HS-5 (cell line): ENCODE results near the gene GAS2L1.

Experiments used
- DNase-seq: peaks from one replicate; pipeline ENCODE4 v3.0.0-alpha.2; 2012; ENCODE audit warnings: low read depth

Gene GAS2L1

DNA sequence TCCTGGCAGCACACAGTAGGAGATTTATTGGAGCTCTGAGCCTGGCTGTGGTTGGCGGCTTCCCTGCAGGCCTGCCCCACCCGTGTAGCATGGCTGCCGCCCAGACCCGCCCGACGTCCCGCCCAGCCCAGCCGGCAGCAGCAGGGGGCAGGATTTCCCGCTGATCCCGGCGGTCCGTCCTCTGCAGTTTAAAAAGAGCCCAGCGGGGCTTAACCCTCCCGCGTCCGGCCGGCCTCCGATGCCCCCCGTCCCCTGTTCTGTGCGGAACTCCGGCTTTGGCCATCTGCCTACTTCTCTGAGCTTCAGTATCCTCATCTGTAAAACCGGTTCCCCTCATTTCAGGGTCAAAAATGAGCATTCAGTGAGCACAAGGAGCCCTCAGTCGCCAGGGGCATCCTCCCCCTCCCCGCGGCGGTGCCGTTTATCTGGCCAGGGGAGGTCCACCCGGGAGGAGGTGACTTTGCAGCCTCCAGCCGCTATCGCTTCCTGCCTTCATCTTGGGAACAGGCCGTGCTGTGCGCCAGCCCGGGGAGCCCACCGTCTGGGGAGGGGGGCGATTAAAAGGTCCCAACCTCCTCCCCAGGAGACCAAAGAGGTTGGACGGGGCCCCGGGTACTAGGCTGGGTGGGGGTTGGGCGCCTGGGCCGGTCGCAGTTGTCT is at the start of gene GAS2L1:
TSS of gene GAS2L1 (plus strand) at position 476 of the 660 bp plus-strand sequence. CDS start 1,456 bp downstream, outside the sequence.
- DNase-seq = peak; percentile 31

DNA sequence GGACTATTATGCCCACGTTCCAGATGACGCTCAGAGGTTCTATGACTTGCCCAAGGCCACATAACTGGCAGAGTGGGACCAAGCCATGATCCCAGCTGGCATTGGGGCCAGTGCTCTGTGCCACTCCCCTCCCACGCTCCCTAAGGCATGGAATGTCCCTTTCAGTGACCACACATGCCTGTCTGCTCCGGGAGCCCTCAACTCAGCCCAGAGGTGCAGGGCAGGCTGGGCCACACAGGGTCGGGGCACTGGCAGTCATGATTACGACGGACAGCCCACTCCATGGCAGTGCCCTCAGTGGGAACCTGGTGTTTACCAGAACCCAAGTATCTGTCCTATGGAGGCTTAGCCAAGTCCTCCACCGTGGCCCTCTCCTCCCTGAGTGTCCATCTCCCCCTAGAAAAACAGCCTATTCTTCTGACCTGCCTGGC is 48.7 kb upstream of the GAS2L1 start:
- no peak for DNase-seq

DNA sequence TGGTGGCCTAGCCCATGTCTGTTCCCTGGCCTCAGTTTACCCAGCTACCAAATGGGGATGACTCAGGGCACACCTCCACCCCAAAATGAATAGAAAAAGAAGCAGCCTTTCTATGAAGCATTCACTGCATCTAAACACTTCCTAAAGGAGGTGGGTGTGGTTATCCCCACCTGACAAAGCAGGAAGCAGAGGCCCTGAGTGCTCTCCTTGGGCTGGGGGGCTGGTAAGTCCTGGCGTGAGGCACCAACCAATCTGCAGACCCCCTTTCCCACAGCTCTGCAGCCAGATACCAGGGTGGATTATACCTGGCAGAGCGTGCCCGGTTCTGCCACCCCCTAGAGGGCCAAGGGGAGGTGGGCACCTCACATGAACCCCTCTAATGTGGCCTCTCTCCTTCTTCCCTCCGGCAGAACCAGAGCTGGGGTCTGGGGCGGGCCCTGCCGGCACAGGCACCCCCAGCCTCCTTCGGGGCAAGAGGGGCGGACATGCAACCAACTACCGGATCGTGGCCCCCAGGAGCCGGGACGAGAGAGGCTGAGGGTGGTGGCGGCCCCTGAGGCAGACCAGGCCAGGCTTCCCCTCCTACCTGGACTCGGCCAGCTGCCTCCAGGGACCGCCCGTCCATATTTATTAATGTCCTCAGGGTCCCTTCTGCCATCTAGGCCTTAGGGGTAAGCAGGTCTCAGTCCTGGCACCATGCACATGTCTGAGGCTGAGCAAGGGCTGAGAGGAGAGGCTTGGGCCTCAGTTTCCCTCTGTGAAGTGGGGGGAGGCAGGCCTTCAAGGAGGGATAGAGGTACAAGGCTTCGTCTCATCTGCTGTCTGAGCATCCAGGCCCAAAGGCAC is 47.8 kb upstream of the GAS2L1 start:
- DNase-seq = no peak

DNA sequence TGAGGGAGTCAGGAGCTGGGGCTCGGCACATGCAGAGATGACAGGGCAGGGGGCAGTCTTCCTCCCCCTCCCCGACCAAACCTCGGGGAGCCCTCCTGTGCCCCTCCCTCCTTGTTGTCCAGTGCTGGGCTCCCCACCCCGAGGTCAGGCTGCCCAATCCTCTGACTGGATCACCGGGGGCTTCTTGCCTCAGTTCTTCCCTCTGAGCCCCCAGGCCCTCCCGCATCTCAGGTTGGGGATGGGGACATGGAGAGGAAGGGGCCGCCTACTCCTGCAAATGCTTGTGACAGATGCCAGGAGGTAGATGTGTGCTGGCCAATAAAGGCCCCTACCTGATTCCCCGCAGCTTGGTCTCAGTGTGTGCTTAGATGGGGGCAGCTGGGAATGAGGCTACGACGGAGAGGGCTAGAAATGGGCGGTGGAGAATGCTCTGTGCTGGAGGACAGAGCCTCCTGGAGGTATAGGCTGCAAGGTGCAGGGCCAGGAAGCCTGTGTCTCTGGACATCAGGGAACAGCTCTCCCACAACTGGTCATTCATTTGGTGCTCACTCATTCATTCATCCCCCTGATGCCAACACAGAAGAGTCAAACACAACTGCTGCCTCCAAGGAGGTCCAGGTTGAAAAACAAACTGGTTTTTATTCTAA is 47.1 kb upstream of the GAS2L1 start:
- DNase-seq = no peak

DNA sequence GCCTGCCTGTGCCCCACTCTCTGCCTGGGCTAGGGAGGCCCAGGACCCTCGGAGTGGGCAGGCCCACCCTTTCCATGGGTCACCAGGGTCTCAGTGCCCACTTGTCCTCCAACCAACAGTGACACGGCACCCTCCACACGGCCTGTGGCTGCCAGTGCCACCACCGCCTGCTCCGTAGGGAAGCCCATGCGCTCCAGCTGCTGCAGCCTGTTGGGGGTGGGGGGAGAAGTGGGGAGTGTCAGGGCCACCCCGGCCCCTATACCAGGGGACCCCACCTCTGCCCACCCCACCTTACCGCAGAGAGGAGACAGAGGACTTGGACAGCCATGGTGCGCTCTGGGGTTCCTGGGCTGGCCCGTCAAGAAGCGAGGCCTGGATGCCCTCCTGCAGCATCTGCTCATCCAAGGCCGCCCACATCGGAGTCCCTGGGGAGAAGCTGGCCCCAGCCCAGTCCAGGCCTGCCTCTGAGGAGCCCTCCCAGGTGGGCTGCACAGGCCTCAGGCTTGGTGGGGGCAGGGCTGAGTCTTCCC is 46.4 kb upstream of the GAS2L1 start:
- no peak for DNase-seq

DNA sequence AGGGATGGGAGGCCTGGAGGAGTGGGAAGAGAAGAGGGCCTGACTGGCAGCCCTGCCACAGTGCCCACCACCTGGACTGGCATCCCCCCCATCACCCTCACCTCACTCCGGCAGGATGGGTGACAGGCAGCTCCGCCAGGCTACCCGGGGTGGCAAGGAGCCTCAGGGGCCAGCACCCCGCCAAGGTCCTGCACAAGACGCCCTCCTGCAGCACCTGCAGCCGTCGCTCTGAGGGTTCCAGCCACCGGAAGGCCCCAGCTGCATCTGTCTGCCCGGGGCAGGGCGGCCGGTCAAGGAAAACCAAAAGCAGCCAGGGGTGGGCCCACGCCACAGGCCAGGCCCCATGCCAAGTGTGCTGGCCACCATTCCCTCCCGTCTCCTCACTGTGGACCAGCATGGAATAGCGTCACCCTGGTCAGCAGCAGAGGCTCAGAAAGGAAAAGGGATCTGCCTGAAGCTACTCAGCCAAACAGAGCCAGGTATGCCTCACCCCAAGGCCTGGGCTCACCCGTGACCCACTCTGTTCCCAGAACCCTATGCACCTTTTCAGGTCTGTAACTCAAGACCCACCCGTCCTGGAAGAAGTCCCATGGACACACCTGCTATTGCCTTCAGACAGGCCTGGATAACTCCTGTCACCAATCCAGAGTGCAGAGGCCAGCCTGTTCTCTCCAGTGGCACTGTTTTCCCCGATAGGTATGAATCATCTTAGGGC is 45.7 kb upstream of the GAS2L1 start:
- no peak for DNase-seq

DNA sequence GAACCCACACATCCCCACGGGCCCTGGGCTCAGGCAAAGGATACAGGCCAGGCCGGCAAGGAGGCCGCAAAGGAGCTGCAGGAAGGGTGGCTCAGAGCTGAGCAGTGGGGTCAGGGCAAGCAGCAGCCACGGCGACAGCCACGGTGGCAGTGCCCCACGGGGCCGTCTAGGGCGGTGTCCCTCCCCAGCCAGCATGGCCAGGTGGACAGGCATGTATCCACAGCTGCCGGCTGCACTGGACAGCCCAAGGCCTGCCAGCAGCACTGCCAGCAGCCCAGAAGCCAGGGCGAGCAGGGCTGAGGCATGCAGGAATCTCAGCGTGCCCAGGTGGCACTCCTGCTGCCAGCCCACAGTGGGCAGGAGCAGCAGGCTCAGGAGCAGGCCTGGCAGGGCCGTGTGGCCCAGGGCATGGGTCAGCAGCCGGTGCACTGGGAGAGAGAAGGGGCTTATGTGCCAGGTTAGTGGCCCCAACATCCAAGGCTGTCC is 42.6 kb upstream of the GAS2L1 start:
- no peak for DNase-seq

- no peak for DNase-seq
These were observed 41.1 kb upstream of the GAS2L1 start for GRCh38 chr22:29265305-29265704.

GRCh38 chr22:29265929-29266328 is 40.5 kb upstream of the GAS2L1 start:
- DNase-seq = no peak

DNA sequence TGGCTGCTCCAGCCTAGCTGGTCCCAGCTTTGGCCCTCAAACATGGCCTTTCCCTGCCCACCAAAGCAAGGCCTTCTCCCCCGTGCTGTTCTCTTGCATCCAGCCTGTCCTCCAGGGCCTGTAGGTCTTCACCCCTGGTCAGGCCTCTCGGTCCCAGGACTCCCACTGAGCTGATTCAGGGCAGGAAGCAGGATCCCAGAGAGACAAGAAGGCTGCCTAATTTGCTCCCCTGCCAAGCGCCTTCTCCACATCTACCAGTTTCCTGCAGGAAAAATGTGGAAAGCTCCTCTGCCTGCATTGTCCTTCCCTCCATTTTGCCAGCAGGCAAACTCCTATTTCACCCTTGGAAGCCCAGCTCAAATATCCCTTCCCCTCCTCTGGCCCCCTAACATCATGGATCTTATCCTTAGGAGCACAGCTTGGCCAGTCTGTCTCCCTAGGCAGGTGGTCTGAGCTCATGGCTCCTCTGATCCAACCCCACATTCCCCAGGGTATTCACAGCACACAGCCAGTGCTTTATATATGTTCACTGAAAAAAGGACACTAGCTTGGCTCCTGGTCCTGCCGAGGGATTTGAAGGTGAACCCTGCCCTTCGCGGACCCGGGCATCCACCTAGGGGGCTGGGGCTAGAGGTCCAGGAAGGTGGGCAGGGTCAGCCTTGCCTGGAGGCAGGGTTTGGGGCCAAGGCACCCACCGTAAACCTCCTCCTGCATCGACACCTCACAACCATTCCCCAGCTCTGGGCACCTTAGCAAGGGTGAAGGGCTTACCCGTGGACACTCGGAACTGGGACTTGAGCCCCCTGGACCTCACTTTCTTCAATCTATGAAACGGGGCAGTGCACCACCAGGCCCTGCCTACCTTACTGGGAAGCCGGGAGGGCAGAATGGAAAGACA is 39.6 kb upstream of the GAS2L1 start:
- DNase-seq = no peak

GRCh38 chr22:29267462-29267857 is 39.0 kb upstream of the GAS2L1 start:
- no peak for DNase-seq

DNA sequence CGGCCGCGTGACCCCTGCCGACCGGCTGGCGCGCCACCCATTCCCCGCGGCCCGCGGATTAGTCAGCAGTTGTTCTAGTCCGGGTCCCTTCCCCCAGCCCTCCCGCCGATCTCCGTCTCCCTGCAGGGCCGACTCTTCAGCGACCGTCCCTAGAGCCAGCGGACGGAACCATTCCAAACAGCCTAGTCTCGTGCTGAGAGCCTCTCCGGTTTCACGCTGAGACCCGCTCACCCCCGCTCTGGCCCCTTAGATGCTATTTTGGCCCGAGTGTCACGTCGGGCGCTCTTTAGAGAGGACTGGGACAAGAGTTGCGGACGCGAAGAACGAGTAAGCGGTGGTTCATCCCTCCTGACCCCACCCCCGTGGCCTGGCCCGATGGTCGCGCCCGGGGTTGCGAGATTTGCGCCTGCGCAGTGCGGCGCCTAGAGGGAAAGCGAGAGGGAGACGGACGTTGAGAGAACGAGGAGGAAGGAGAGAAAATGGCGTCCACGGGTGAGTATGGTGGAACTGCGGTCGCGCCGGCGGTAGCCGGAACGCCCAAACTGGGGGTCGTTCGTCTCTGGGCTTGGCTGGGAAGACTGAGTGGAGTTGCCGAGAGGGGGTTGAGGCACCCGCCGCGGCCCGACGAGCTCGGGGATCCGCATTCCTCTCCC is 38.5 kb upstream of the GAS2L1 start, which contains the start of the genes EWSR1 and RHBDD3:
TSS of gene EWSR1 (plus strand) at position 411 of the 653 bp plus-strand sequence. CDS start at position 480, 69 bp downstream.
TSS of gene RHBDD3 (minus strand) at position 124 of the 653 bp plus-strand sequence. CDS start 2,355 bp downstream, outside the sequence.
- DNase-seq = peak; percentile 91

DNA sequence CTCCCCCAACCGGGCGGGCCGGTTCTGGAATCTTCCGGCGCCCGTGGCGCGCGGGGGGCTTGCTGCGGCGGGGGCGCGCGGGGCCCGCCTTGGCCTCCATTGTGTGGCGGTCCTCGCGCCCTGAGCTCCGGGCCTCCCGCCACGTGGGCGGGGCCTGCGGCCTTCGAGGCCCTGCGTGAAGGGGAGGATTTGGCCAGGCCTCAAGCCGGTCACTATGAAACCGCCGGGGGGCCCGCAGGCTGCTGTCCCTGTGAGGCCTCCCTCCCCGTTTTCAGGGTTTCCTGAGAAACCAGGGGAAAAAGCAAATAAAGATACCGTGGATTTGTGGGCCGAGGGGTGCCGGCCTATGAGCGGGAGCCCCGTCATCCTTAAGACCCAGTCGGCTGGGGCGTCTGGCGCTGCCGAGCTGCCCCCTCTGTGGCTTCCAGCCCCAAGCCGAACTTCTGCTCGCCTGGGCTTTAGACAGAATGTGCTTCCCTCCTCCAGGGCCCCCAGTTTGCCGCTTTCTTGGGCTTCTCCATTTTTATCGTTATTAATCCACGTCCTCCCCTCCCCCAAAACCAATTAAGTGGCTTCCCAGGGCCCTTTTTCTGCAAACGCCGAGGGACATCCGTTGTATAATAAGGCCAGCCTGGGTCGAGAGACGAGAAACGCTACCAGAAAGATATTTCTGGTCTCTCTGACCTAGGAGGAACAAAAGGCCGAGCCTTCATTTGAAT is 37.8 kb upstream of the GAS2L1 start:
- peak; percentile 13 for DNase-seq

DNA sequence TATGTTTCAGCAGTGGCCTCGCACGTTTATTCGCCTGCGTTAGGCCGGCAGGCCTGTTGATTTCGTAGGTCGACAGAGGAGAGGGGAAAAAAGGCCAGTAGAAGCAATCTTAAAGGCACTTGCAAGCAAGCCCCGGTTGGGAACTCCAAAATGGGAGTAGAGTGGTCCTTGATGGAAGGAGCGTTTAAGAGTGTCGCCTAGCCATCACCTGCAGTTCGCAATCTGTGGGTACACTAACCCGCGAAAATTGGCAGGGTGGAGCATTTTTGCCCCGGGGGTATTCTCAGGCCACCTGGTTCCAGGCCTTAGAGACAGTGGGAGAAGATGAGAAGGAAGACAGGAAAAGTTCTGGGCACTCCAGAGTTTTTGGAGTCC is 37.2 kb upstream of the GAS2L1 start:
- DNase-seq = no peak

GRCh38 chr22:29269731-29270474 is 36.5 kb upstream of the GAS2L1 start:
- no peak for DNase-seq

DNA sequence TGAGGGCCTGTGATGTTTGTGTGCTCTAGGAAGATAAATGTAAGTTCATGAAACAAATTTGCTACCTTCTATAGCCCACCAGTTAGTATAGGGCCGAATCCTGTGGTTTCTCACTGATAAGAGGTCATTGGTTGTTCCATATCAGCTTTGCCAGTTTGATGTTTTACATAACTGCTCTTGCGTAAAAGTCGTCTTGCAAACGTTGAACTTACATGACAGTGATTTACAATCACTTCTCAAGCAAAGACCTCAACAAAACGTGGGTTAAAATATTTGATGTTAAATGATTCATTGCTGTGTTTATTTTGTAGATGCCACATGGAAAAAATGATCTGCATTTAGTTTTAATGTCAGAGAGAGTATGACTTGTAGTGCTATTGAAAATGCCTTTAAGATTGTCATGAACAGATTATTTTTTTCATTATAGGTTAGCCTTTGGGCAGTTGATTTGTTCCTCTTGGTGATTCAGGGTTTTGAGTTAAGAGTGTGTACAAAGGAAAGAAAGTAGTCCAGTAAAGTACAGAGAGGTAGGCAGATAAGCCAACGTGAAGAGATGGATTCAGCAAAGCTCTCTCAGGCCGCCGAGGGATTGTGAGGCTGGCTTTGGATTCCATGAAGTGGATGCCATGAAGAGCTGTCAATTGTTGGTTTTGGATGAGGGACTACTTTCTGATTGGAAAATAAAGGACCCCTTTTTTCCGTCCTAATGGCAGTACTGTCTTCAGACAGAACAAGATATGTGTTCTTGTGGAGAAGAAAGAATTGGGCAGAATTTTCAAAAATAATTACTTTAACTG is 35.8 kb upstream of the GAS2L1 start:
- DNase-seq = peak; percentile 15

GRCh38 chr22:29272624-29273023 is 33.8 kb upstream of the GAS2L1 start:
- DNase-seq = no peak

DNA sequence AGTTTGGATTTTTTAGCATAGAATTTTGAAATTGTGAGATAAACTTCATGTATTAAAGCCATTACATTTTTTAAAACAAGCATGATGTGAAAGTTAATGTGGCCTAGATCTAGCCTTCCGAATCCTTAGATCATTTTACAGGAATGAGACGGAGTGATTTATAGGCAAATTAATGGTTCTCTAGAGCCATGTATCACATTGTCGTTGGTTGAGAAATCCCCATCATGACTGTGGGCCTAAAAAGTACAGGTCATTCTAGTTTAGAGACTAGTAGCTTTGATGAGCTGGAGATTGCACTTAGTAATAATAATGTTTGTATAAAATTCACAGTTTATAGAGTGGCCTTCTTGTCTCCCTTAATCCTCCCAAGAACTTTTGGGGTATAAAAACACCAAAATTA is 31.3 kb upstream of the GAS2L1 start:
- no peak for DNase-seq
